ENCODE data around the gene ULBP1. TPM values are rescaled to one million over a fixed set of nuclear protein-coding genes. Genes with fewer than 3 reads are reported as not detected.
A peak's percentile ranks its signal among the peaks of the same experiment; 100 is the strongest.

The ULBP1 gene
- total RNA-seq, 1 experiment from 2014 or later, result 0.81 TPM

DNA sequence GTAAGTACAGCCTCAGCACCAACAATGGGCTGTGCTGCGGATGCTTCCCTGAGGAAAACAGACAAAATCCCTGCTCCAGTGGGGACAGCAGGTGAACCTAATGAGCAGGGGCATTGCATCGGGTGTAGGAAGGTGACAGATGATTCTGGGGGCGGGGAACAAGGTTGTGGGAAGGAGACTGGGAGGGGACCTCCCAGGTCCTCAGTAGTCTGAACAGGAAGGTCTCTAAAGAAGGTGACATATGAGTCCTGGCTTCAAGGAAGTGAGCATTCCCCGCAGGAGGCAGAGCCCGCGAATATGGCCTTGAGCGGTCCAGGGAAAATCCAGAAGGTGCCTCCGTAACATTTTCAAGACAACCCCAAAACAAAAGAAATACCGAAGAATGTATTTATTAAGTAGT, 19.4 kb downstream of the ULBP1 start:
- TF ChIP-seq, protein P1, sequence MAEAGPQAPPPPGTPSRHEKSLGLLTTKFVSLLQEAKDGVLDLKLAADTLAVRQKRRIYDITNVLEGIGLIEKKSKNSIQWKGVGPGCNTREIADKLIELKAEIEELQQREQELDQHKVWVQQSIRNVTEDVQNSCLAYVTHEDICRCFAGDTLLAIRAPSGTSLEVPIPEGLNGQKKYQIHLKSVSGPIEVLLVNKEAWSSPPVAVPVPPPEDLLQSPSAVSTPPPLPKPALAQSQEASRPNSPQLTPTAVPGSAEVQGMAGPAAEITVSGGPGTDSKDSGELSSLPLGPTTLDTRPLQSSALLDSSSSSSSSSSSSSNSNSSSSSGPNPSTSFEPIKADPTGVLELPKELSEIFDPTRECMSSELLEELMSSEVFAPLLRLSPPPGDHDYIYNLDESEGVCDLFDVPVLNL (CRISPR knock-in tag; IDR thresholded peaks at IDR 0.05; ENCODE audit: borderline replicate concordance, low read depth), result no peak
- TF ChIP-seq, protein P2, sequence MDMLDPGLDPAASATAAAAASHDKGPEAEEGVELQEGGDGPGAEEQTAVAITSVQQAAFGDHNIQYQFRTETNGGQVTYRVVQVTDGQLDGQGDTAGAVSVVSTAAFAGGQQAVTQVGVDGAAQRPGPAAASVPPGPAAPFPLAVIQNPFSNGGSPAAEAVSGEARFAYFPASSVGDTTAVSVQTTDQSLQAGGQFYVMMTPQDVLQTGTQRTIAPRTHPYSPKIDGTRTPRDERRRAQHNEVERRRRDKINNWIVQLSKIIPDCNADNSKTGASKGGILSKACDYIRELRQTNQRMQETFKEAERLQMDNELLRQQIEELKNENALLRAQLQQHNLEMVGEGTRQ (CRISPR knock-in tag; IDR thresholded peaks at IDR 0.05), result no peak
- TF ChIP-seq ZNF671 (CRISPR knock-in tag; IDR thresholded peaks at IDR 0.05), result no peak
- TF ChIP-seq GRHL2 (CRISPR knock-in tag; IDR thresholded peaks at IDR 0.05; ENCODE audit: insufficient replicate concordance, severe bottlenecking), result no peak
- TF ChIP-seq NR2C2 (CRISPR knock-in tag; IDR thresholded peaks at IDR 0.05), result no peak
- no peak for TF ChIP-seq SMAD3 (CRISPR knock-in tag; IDR thresholded peaks at IDR 0.05; ENCODE audit: borderline replicate concordance)
- no peak for TF ChIP-seq ZBTB21 (CRISPR knock-in tag; IDR thresholded peaks at IDR 0.05; ENCODE audit: borderline replicate concordance)
- no peak for TF ChIP-seq CREM (CRISPR knock-in tag; IDR thresholded peaks at IDR 0.05)
- TF ChIP-seq ETV6 (CRISPR knock-in tag; IDR thresholded peaks at IDR 0.05), result no peak
- TF ChIP-seq, protein P3, sequence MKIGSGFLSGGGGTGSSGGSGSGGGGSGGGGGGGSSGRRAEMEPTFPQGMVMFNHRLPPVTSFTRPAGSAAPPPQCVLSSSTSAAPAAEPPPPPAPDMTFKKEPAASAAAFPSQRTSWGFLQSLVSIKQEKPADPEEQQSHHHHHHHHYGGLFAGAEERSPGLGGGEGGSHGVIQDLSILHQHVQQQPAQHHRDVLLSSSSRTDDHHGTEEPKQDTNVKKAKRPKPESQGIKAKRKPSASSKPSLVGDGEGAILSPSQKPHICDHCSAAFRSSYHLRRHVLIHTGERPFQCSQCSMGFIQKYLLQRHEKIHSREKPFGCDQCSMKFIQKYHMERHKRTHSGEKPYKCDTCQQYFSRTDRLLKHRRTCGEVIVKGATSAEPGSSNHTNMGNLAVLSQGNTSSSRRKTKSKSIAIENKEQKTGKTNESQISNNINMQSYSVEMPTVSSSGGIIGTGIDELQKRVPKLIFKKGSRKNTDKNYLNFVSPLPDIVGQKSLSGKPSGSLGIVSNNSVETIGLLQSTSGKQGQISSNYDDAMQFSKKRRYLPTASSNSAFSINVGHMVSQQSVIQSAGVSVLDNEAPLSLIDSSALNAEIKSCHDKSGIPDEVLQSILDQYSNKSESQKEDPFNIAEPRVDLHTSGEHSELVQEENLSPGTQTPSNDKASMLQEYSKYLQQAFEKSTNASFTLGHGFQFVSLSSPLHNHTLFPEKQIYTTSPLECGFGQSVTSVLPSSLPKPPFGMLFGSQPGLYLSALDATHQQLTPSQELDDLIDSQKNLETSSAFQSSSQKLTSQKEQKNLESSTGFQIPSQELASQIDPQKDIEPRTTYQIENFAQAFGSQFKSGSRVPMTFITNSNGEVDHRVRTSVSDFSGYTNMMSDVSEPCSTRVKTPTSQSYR (CRISPR knock-in tag; IDR thresholded peaks at IDR 0.05), result no peak
- TF ChIP-seq, protein P4, sequence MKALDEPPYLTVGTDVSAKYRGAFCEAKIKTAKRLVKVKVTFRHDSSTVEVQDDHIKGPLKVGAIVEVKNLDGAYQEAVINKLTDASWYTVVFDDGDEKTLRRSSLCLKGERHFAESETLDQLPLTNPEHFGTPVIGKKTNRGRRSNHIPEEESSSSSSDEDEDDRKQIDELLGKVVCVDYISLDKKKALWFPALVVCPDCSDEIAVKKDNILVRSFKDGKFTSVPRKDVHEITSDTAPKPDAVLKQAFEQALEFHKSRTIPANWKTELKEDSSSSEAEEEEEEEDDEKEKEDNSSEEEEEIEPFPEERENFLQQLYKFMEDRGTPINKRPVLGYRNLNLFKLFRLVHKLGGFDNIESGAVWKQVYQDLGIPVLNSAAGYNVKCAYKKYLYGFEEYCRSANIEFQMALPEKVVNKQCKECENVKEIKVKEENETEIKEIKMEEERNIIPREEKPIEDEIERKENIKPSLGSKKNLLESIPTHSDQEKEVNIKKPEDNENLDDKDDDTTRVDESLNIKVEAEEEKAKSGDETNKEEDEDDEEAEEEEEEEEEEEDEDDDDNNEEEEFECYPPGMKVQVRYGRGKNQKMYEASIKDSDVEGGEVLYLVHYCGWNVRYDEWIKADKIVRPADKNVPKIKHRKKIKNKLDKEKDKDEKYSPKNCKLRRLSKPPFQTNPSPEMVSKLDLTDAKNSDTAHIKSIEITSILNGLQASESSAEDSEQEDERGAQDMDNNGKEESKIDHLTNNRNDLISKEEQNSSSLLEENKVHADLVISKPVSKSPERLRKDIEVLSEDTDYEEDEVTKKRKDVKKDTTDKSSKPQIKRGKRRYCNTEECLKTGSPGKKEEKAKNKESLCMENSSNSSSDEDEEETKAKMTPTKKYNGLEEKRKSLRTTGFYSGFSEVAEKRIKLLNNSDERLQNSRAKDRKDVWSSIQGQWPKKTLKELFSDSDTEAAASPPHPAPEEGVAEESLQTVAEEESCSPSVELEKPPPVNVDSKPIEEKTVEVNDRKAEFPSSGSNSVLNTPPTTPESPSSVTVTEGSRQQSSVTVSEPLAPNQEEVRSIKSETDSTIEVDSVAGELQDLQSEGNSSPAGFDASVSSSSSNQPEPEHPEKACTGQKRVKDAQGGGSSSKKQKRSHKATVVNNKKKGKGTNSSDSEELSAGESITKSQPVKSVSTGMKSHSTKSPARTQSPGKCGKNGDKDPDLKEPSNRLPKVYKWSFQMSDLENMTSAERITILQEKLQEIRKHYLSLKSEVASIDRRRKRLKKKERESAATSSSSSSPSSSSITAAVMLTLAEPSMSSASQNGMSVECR (CRISPR knock-in tag; IDR thresholded peaks at IDR 0.05; ENCODE audit: borderline replicate concordance), result no peak
- no peak for TF ChIP-seq ZNF416 (CRISPR knock-in tag; IDR thresholded peaks at IDR 0.05)
- ChIA-PET POLR2A (interaction anchor here (0.6 to 1.4 kb wide), 2 partner anchors 12 to 723 kb away, joined by 4 to 5 read pairs; no protein-coding TSS in a partner anchor), CTCF (interaction anchor here (0.9 to 1.7 kb wide), 2 partner anchors 24 to 142 kb away, joined by 3 to 6 read pairs; no protein-coding TSS in a partner anchor)
- Mint-ChIP-seq H3K4me1 (peaks cover 8% of the 10 kb centered on the region), H3K27ac (no peak overlapping the region), H3K27me3 (ENCODE audit: low read depth) (peaks cover 99% of the 10 kb centered on the region), H3K36me3 (no peaks in the 10 kb centered on the region), H3K9me3 (no peaks in the 10 kb centered on the region), H3K4me3 (no peak overlapping the region)
- ATAC-seq (peak; percentile 52; the same call in 1 of the 2 replicates), DNase-seq (ENCODE audit: low spot score) (no peak)

DNA sequence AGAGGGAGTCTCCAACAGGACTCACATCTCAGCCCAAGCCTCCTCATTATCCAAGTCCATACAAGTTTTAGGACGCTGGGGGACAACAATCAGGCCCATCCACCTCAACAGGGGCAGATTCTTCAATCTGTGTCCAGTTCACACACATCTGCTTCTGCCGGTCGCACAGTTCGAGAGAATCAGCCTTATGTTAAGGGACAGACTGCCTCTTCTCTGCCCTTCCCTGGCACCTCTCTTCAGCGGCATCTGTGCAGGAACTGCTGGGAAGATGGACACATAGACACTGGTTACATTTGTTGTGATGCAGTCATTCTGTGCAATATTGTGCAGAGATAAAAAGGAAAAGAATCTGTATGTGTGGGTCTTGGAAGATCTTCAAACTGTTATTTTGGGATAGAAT, 21.0 kb downstream of the ULBP1 start:
- CTCF ChIA-PET, result interaction anchor here (0.6 to 1.7 kb wide), 3 partner anchors 23 to 32 kb away, joined by 3 to 6 read pairs (median 3); no protein-coding TSS in a partner anchor
- Mint-ChIP-seq H3K36me3 (no peaks in the 10 kb centered on the region), H3K4me1 (peaks cover 24% of the 10 kb centered on the region), H3K9me3 (no peaks in the 10 kb centered on the region), H3K27me3 (ENCODE audit: low read depth) (peaks cover 100% of the 10 kb centered on the region), H3K27ac (no peak overlapping the region), H3K4me3 (no peak overlapping the region)
- ATAC-seq (no peak), DNase-seq (ENCODE audit: low spot score) (no peak)
- POLR2A ChIA-PET, result interaction anchor here (0.6 to 1.4 kb wide), 2 partner anchors 11 to 1038 kb away, joined by 3 to 4 read pairs; no protein-coding TSS in a partner anchor
- TF ChIP-seq, protein P5, sequence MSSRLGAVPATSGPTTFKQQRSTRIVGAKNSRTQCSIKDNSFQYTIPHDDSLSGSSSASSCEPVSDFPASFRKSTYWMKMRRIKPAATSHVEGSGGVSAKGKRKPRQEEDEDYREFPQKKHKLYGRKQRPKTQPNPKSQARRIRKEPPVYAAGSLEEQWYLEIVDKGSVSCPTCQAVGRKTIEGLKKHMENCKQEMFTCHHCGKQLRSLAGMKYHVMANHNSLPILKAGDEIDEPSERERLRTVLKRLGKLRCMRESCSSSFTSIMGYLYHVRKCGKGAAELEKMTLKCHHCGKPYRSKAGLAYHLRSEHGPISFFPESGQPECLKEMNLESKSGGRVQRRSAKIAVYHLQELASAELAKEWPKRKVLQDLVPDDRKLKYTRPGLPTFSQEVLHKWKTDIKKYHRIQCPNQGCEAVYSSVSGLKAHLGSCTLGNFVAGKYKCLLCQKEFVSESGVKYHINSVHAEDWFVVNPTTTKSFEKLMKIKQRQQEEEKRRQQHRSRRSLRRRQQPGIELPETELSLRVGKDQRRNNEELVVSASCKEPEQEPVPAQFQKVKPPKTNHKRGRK (CRISPR knock-in tag; IDR thresholded peaks at IDR 0.05; ENCODE audit: borderline replicate concordance), result no peak
- TF ChIP-seq KAT7 (CRISPR knock-in tag; IDR thresholded peaks at IDR 0.05; ENCODE audit: borderline replicate concordance) (no peak), FOXK1 (CRISPR knock-in tag; IDR thresholded peaks at IDR 0.05) (no peak), MYBL2 (CRISPR knock-in tag; IDR thresholded peaks at IDR 0.05) (no peak), ZNF317 (CRISPR knock-in tag; IDR thresholded peaks at IDR 0.05; ENCODE audit: borderline replicate concordance, low read depth) (no peak), NR2C2 (CRISPR knock-in tag; IDR thresholded peaks at IDR 0.05) (no peak), ZNF263 (CRISPR knock-in tag; IDR thresholded peaks at IDR 0.05; ENCODE audit: low read depth) (no peak)
- TF ChIP-seq, protein P6, sequence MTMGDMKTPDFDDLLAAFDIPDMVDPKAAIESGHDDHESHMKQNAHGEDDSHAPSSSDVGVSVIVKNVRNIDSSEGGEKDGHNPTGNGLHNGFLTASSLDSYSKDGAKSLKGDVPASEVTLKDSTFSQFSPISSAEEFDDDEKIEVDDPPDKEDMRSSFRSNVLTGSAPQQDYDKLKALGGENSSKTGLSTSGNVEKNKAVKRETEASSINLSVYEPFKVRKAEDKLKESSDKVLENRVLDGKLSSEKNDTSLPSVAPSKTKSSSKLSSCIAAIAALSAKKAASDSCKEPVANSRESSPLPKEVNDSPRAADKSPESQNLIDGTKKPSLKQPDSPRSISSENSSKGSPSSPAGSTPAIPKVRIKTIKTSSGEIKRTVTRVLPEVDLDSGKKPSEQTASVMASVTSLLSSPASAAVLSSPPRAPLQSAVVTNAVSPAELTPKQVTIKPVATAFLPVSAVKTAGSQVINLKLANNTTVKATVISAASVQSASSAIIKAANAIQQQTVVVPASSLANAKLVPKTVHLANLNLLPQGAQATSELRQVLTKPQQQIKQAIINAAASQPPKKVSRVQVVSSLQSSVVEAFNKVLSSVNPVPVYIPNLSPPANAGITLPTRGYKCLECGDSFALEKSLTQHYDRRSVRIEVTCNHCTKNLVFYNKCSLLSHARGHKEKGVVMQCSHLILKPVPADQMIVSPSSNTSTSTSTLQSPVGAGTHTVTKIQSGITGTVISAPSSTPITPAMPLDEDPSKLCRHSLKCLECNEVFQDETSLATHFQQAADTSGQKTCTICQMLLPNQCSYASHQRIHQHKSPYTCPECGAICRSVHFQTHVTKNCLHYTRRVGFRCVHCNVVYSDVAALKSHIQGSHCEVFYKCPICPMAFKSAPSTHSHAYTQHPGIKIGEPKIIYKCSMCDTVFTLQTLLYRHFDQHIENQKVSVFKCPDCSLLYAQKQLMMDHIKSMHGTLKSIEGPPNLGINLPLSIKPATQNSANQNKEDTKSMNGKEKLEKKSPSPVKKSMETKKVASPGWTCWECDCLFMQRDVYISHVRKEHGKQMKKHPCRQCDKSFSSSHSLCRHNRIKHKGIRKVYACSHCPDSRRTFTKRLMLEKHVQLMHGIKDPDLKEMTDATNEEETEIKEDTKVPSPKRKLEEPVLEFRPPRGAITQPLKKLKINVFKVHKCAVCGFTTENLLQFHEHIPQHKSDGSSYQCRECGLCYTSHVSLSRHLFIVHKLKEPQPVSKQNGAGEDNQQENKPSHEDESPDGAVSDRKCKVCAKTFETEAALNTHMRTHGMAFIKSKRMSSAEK (CRISPR knock-in tag; IDR thresholded peaks at IDR 0.05; ENCODE audit: borderline replicate concordance), result no peak

Measured in WTC11 (cell line).